OCI-LY3 (cell line): ENCODE data around the gene SLX1A.

ENCODE experiments used
- H2AFZ ChIP-seq: fragments of 200-600, 300-600 bp; shearing (Covaris generic); 2 replicates; pipeline ENCODE4 v1.6.0; 2014; ENCODE audit warnings: antibody characterized with exemption, low read depth, low read length
- H3K27ac ChIP-seq: fragments of 200-600, 300-600 bp; sonication (generic); 2 replicates; pipeline ENCODE4 v1.5.1; 2014; ENCODE audit warnings: mild to moderate bottlenecking, low read length, moderate library complexity, mixed read lengths
- H3K27me3 ChIP-seq: fragments of 200-600, 300-600 bp; sonication (generic); 2 replicates; pipeline ENCODE4 v1.6.1; 2014; ENCODE audit warnings: low read depth, low read length, mixed read lengths
- H3K36me3 ChIP-seq: fragments of 200-600, 300-600 bp; sonication (generic); replicated peaks from 2 replicates; pipeline ENCODE3; 2014; ENCODE audit warnings: low read depth, low read length, mixed read lengths
- H3K4me1 ChIP-seq: fragments of 300-600, 200-600 bp; sonication (generic); 2 replicates; pipeline ENCODE4 v1.6.1; 2014; ENCODE audit warnings: low read length, mixed read lengths
- H3K4me2 ChIP-seq: fragments of 200-600, 300-600 bp; sonication (generic); 2 replicates; pipeline ENCODE4 v1.6.1; 2014; ENCODE audit warnings: low read length, mixed read lengths
- H3K4me3 ChIP-seq: fragments of 300-600, 200-600 bp; sonication (generic); 2 replicates; pipeline ENCODE4 v1.5.1; 2014; ENCODE audit warnings: antibody characterized with exemption, mild to moderate bottlenecking, low read length, moderate library complexity
- H3K79me2 ChIP-seq: fragments of 300-600, 200-600 bp; shearing (Covaris generic); 2 replicates; pipeline ENCODE4 v1.6.1; 2014; ENCODE audit warnings: mild to moderate bottlenecking, low read length, mixed read lengths
- H3K9ac ChIP-seq: fragments of 300-600, 200-600 bp; shearing (Covaris generic); 2 replicates; pipeline ENCODE4 v1.6.0; 2014; ENCODE audit warnings: mild to moderate bottlenecking, low read length, moderate library complexity
- H3K9me3 ChIP-seq: fragments of 200-600, 300-600 bp; shearing (Covaris generic); 2 replicates; pipeline ENCODE4 v1.6.1; 2014; ENCODE audit warnings: low read length, mixed read lengths; ENCODE audit not compliant: insufficient read depth
- H4K20me1 ChIP-seq: fragments of 200-600, 300-600 bp; sonication (generic); 2 replicates; pipeline ENCODE4 v1.6.1; 2016; ENCODE audit warnings: low read length, mixed read lengths; ENCODE audit not compliant: insufficient read depth
- EZH2phosphoT487 ChIP-seq: fragments of 200-600 bp; shearing (Covaris generic); IDR thresholded peaks from 2 replicates; pipeline ENCODE4 v1.6.1; 2018; ENCODE audit warnings: antibody characterized with exemption, mixed run types, low read depth
- TF ChIP-seq, protein P1 (sequence below): fragments of 200-600, 300-600 bp; sonication (generic); IDR thresholded peaks from 2 replicates; pipeline ENCODE4 v1.5.1; 2014; ENCODE audit warnings: antibody characterized with exemption, low read length, low read depth

The SLX1A gene

DNA sequence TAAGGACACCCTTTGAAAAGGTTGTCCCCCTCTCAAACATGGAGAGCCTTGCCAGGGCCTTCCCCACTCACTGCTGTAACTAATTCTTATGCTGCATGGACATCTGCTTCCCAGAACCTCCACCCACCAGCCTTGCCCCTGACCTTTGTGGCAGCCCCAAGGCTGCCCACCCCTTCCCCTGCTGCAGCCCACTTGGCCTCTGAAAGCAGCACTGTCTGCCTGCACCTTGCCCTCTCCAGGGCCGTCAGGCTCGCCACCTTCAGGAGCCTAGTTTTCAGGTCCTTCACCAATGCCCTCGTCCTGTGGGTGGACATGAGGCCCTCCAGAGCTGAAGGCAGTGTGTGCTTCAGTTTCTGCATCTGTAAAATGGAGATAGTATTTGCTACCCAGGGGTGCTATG lies 12.9 kb upstream of the SLX1A start:
- Histone ChIP-seq H3K9ac (no peak overlapping the region), H3K79me2 (peaks cover 31% of the 10 kb centered on the region), H4K20me1 (no peaks in the 10 kb centered on the region), H3K27ac (no peak overlapping the region), H3K4me2 (no peak overlapping the region), H3K4me3 (no peak overlapping the region), H3K27me3 (no peaks in the 10 kb centered on the region), H2AFZ (no peak overlapping the region), H3K4me1 (peaks cover 22% of the 10 kb centered on the region), H3K36me3 (peaks cover 16% of the 10 kb centered on the region), H3K9me3 (no peaks in the 10 kb centered on the region)
- TF ChIP-seq, protein P1, sequence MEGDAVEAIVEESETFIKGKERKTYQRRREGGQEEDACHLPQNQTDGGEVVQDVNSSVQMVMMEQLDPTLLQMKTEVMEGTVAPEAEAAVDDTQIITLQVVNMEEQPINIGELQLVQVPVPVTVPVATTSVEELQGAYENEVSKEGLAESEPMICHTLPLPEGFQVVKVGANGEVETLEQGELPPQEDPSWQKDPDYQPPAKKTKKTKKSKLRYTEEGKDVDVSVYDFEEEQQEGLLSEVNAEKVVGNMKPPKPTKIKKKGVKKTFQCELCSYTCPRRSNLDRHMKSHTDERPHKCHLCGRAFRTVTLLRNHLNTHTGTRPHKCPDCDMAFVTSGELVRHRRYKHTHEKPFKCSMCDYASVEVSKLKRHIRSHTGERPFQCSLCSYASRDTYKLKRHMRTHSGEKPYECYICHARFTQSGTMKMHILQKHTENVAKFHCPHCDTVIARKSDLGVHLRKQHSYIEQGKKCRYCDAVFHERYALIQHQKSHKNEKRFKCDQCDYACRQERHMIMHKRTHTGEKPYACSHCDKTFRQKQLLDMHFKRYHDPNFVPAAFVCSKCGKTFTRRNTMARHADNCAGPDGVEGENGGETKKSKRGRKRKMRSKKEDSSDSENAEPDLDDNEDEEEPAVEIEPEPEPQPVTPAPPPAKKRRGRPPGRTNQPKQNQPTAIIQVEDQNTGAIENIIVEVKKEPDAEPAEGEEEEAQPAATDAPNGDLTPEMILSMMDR, result no peak
- TF ChIP-seq EZH2phosphoT487, result no peak

DNA sequence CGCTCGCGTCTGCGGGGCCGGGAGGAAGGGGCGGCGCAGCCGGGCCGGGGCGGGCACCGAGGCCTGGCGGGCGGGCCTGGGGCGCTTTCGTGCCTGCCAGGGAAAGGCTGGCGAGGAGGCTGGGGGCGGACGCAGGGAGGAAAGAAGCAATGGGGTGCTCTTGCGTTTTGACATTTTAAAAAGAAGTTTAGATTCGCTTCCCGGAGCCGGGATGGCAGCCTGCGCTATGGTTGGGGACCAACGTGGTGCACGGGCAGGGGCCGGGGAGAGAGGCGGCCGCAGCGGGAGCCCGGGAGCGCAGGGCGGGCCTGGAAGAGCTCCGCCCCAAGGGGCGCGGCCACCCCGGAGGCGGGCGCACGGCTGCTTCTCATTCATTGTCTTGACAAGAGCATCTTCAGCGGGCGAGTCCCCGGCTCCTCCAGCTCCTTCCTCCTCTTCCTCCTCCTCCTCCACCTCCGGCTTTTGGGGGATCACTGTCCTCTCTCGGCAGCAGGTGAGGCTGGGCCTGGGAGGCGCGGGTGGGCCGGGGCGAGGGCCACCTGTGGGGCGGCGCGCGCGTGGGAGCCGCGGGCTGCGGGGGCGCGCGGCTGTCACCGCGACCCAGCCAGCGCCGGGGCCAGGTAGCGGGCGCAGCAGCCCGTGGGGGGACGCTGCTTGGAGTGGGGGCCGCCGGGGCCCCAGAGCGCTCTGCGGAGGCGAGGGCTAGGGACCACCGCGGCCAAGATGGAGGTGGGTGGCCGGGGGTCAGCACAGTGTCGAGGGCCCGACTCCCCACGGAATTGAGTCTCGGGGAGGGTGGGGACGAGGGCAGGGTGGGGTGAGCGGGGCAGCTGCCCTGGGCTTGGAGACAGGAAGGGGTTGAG lies 10.2 kb upstream of the SLX1A start, which contains the start of gene CORO1A:
TSS of gene CORO1A (plus strand) at position 370 of the 863 bp plus-strand sequence. CDS start 1,608 bp downstream, outside the sequence.
- H3K27ac ChIP-seq, result peak within 1 kb of the TSS; percentile 96
- peaks cover 46% of the 10 kb centered on the region for H3K4me1 ChIP-seq
- peaks cover 41% of the 10 kb centered on the region for H3K36me3 ChIP-seq
- no peaks in the 10 kb centered on the region for H3K27me3 ChIP-seq
- TF ChIP-seq, protein P1, result no peak
- no peak for TF ChIP-seq EZH2phosphoT487
- H3K9ac ChIP-seq, result peak within 1 kb of the TSS; percentile 100
- H3K4me3 ChIP-seq, result peak within 1 kb of the TSS; percentile 94
- no peaks in the 10 kb centered on the region for H3K9me3 ChIP-seq
- H2AFZ ChIP-seq, result 0 out of 2 replicates have a peak within 1 kb of the TSS, but pooled peaks have one; percentile 29
- H3K79me2 ChIP-seq, result peaks cover 57% of the 10 kb centered on the region
- H4K20me1 ChIP-seq, result peaks cover 5% of the 10 kb centered on the region
- H3K4me2 ChIP-seq, result peak within 1 kb of the TSS; percentile 100

DNA sequence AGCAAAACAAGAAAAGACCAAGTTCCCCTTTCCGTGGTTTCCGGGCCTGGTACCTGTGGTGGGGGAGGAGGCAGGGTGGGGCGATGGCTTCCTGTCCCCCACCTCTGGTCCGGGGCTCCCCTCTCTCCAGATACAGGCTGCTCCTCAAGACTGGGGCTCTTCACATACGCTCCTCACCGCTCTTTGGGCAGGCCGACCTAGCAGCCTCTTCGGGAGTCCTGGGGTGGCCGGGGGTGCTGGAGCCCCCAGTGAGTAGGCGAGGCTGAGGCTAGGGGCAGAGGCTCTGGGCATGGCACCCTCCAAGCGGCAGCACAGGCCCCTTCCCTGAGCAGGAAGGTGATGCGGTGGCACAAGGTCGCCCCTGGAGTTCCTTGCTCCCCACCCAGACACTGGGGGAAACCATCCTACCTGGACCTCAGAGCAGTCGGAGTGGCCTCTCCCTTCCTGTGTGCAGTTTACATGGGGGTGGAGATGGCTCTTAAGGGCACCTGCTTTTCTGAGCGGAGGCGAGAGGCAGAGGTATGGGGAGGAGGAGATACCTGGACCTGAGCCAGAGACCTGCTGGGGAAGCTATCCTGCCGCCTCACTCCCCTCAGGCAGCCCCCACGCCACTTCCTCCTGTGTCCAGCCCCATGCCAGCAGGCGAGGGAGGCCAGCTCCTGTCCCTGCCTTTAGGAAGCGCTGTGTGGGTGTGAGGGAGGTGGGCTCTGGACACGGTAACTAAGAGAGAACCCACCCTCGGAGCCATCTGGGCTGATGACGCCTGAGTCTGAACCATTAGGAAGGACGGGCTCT lies 9.4 kb upstream of the SLX1A start:
- Histone ChIP-seq H3K4me3 (peak overlapping the region; percentile 94), H3K27me3 (no peaks in the 10 kb centered on the region), H3K9me3 (no peaks in the 10 kb centered on the region), H2AFZ (no peak overlapping the region), H4K20me1 (peaks cover 5% of the 10 kb centered on the region), H3K27ac (peak overlapping the region; percentile 96), H3K9ac (peak overlapping the region; percentile 100), H3K79me2 (peaks cover 57% of the 10 kb centered on the region), H3K4me2 (peak overlapping the region; percentile 100), H3K36me3 (peaks cover 41% of the 10 kb centered on the region), H3K4me1 (peaks cover 46% of the 10 kb centered on the region)
- TF ChIP-seq EZH2phosphoT487, result no peak
- TF ChIP-seq, protein P1, result no peak
